Effector CD8-positive, alpha-beta T cell (primary cell): ENCODE measurements around the gene SPINK8.
"Not testable (repeated sequence)": the region's sequence is repeated elsewhere in the genome, so short reads cannot be mapped to it uniquely, and the experiment has no call there.

Experiments used
- DNase-seq: peaks from one replicate; lab custom pipeline; 2025; lab: John Stamatoyannopoulos, UW

Gene SPINK8

GRCh38 chr3:48278884-48279559 is 54.4 kb downstream of the SPINK8 start:
- DNase-seq = no peak

- DNase-seq = no peak
Measured at GRCh38 chr3:48276911-48277641, 56.4 kb downstream of the SPINK8 start.

- DNase-seq = no peak
Measured at GRCh38 chr3:48275287-48276027, 58.0 kb downstream of the SPINK8 start.

- DNase-seq = no peak
Measured at GRCh38 chr3:48274452-48274851, 59.0 kb downstream of the SPINK8 start.

- DNase-seq = peak; percentile 18
Measured at GRCh38 chr3:48273594-48274211, 59.8 kb downstream of the SPINK8 start.

GRCh38 chr3:48271763-48272498 is 61.5 kb downstream of the SPINK8 start:
- no peak for DNase-seq

GRCh38 chr3:48271223-48271622 is 62.2 kb downstream of the SPINK8 start:
- DNase-seq = not testable (repeated sequence)

- no peak for DNase-seq
Measured at GRCh38 chr3:48270306-48270705, 63.2 kb downstream of the SPINK8 start.

GRCh38 chr3:48269592-48269991 is 63.9 kb downstream of the SPINK8 start:
- no peak for DNase-seq

GRCh38 chr3:48268936-48269561 is 64.4 kb downstream of the SPINK8 start:
- no peak for DNase-seq

- peak; percentile 44 for DNase-seq
Measured at GRCh38 chr3:48268381-48268935, 65.0 kb downstream of the SPINK8 start.

- DNase-seq = no peak
Measured at GRCh38 chr3:48267782-48268181, 65.7 kb downstream of the SPINK8 start.

GRCh38 chr3:48258530-48258929 is 74.9 kb downstream of the SPINK8 start:
- no peak for DNase-seq
